Transverse colon (tissue), 4 donors: ENCODE measurements around the gene DOCK7. TPM values are rescaled to one million over a fixed set of nuclear protein-coding genes. Genes with fewer than 3 reads are reported as not detected.

Experiments used
- DNase-seq: peaks from one replicate; pipeline ENCODE4 v3.0.0-alpha.2; 2019
- H3K27ac ChIP-seq, 4 donors: fragments of 200-600 bp; sonication (generic); 2 replicates each; pipeline ENCODE4 v1.5.1; 2016 to 2018; ENCODE audit warnings: inconsistent platforms in 4 of 4
- H3K27me3 ChIP-seq: fragments of 200-600 bp; sonication (generic); 2 replicates; pipeline ENCODE4 v1.5.1; 2017; ENCODE audit warnings: inconsistent platforms
- H3K36me3 ChIP-seq, 4 donors: fragments of 200-600 bp; sonication (generic); 2 replicates each; pipeline ENCODE4 v1.5.1; 2017 to 2019; ENCODE audit warnings: inconsistent platforms in 4 of 4
- H3K4me1 ChIP-seq, 4 donors: fragments of 200-600 bp; sonication (generic); 2 replicates each; pipeline ENCODE4 v1.5.1; 2017 to 2020; ENCODE audit warnings: inconsistent platforms in 4 of 4
- H3K4me3 ChIP-seq, 4 donors: fragments of 200-600 bp; sonication (generic); 1 replicate in 1 of 4; 2 replicates in 3 of 4; pipeline versions ENCODE4 v1.5.1 to v1.6.1; 2017 to 2019; ENCODE audit warnings: inconsistent platforms in 4 of 4
- H3K9me3 ChIP-seq, 2 donors: fragments of 200-600 bp; sonication (generic); 2 replicates each; pipeline ENCODE4 v1.5.1; 2017 to 2019; ENCODE audit warnings: inconsistent platforms in 2 of 2
- EP300 ChIP-seq: sonication (generic); formaldehyde crosslinking; IDR thresholded peaks from one replicate; pipeline ENCODE4 v1.6.1; 2017; ENCODE audit warnings: antibody characterized with exemption, low read depth
- POLR2A ChIP-seq: fragments of 450-650 bp; IDR thresholded peaks from one replicate; pipeline ENCODE4 v1.6.1; 2016; ENCODE audit warnings: antibody characterized with exemption, mild to moderate bottlenecking, moderate library complexity
- POLR2AphosphoS5 ChIP-seq, 3 donors: sonication (generic); formaldehyde crosslinking; IDR thresholded peaks; one replicate each; pipeline ENCODE4 v1.6.1; 2016; ENCODE audit warnings: antibody characterized with exemption in 3 of 3
- WGBS, 2 donors: methylation state at CpG; one replicate each; pipeline ENCODE4 v1.1.5; 2018; ENCODE audit warnings: low coverage in 1 of 2; 5-methylcytosine and 5-hydroxymethylcytosine counted together
- in situ Hi-C, 4 donors: fragments of 200-750 bp; cut with MboI; loops; one replicate each; pipeline versions ENCODE4 v1.15.0 to v1.15.1; 2017; ENCODE audit warnings: low sequenced_read_pairs in 3 of 4, low pct_ligation_motif_present in 1 of 4, low pct_unique_long_range_greater_than_20kb in 1 of 4
- intact Hi-C: fragments of 100-400 bp; cut with DNase I; formaldehyde crosslinking; loops from one replicate; pipeline ENCODE4 v1.15.1; 2023; ENCODE audit warnings: low total_unique reads
- total RNA-seq, 4 donors: library from RNA; depleted of rRNA; stranded (reverse); fragments of >200 nt; gene quantifications; one replicate each; pipeline ENCODE4 v1.1.0, GENCODE V29; 2016
- TF ChIP-seq, protein P1 (sequence below), 5 experiments: fragments of 200-600 bp in 3 of 5; fragments of 450-650 bp in 2 of 5; sonication (generic) in 3 of 5; IDR thresholded peaks; 1 replicate in 2 of 5; 2 replicates in 3 of 5; pipeline ENCODE4 v1.5.1; 2016 to 2017; ENCODE audit warnings: antibody characterized with exemption in 5 of 5, inconsistent platforms in 3 of 5, mild to moderate bottlenecking in 2 of 5, moderate library complexity in 1 of 5

The DOCK7 gene
- total RNA-seq, 4 donors from 2014 or later = 33.7 to 138 (median 58.1) TPM

DNA sequence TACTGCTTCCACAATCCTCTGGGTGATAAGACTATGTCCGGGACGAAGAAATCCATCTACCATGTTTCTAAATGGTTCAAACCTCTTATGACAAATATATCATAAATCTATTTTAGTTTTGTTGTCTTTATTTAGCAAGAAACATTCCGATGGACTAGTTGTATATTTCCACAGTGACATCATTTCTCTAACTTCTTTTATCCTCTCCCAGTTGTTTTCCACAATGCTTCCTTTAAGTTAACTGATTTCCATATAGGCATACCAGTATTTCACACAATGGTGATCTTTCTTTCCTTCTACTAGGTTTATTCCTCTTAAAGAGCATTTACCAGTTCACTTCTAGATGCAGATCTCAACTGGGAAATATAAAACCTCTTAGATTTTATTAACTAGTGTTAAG, 206.5 kb downstream of the DOCK7 start:
- no peak overlapping the region for H3K27ac ChIP-seq
- intact Hi-C loops (no loop called here), in situ Hi-C loops (no loop called here)
- no peaks in the 10 kb centered on the region for H3K9me3 ChIP-seq
- 80 to 84% methylated on average over 3 of the region's 3 CpGs for WGBS, 2 donors
- no peaks in the 10 kb centered on the region for H3K4me1 ChIP-seq
- no peaks in the 10 kb centered on the region for H3K27me3 ChIP-seq
- H3K36me3 ChIP-seq = peaks cover 0 to 4% (median 0%) of the 10 kb centered on the region in 4 donors
- TF ChIP-seq POLR2AphosphoS5 (IDR thresholded peaks at IDR 0.05) (no peak), POLR2A (no peak), EP300 (no peak)
- TF ChIP-seq, protein P1, sequence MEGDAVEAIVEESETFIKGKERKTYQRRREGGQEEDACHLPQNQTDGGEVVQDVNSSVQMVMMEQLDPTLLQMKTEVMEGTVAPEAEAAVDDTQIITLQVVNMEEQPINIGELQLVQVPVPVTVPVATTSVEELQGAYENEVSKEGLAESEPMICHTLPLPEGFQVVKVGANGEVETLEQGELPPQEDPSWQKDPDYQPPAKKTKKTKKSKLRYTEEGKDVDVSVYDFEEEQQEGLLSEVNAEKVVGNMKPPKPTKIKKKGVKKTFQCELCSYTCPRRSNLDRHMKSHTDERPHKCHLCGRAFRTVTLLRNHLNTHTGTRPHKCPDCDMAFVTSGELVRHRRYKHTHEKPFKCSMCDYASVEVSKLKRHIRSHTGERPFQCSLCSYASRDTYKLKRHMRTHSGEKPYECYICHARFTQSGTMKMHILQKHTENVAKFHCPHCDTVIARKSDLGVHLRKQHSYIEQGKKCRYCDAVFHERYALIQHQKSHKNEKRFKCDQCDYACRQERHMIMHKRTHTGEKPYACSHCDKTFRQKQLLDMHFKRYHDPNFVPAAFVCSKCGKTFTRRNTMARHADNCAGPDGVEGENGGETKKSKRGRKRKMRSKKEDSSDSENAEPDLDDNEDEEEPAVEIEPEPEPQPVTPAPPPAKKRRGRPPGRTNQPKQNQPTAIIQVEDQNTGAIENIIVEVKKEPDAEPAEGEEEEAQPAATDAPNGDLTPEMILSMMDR (IDR thresholded peaks at IDR 0.05) = no peak
- no peak overlapping the region for H3K4me3 ChIP-seq
- DNase-seq = no peak

DNA sequence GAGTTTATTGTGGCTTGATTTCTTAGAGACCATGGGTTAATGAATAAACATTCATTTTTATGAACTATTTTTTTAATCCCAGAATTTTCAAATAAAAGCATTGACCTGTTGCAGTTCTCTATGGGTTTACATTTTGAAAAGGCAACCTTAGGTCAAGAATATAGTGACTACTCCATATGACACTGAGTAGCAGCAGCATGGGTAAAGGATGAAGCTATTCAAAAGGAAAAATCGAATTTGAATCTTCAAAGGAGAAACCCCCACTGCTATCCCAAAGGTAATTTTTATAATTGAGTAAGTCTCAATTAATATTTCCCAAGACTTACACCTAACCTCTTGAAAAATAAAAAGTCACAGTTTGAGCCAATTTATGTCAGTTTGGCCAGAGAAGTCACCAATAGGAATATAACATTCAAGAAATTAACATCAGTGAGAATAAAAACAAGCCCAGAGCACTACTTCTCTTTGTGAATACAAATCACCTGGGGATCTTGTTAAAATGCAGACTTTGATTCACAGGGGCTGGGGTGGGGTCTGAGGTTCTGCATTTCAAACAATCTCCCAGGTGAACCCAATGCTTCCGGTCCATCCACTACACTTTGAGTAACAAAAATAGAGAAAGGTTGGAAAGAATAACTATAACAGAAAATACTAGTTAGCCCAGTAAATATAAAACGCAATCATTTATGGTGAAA, 211.5 kb downstream of the DOCK7 start:
- no peak for TF ChIP-seq POLR2A
- TF ChIP-seq POLR2AphosphoS5 (IDR thresholded peaks at IDR 0.05) = no peak
- TF ChIP-seq EP300 = no peak
- TF ChIP-seq, protein P1 (IDR thresholded peaks at IDR 0.05) = no peak
- no peaks in the 10 kb centered on the region for H3K27me3 ChIP-seq
- H3K4me1 ChIP-seq = no peaks in the 10 kb centered on the region
- no peak for DNase-seq
- H3K9me3 ChIP-seq = no peaks in the 10 kb centered on the region
- H3K27ac ChIP-seq = no peak overlapping the region
- H3K4me3 ChIP-seq = no peak overlapping the region
- in situ Hi-C loops = no loop called here
- peaks cover 0 to 29% (median 14%) of the 10 kb centered on the region in 4 donors for H3K36me3 ChIP-seq
- intact Hi-C loops = no loop called here
- WGBS, 2 donors = 85 to 94% methylated on average over 3 of the region's 3 CpGs

DNA sequence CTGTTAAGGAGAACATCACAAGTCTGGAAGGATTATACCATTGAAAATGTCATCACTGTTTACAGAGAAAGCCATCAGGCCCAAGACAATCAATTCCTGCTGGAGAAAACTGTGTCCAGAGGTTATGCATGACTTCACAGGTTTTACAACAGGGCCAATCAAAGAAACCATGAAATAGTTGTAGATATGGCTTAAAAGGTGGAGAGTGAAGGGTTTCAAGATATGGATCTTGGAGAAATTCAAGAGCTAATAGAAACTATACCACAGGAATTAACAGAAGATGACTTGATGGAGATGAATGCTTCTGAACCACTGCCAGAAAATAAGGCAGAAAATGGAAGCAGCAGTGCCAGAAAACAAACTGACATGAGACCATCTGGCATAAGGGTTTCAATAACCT, 221.1 kb downstream of the DOCK7 start:
- intact Hi-C loops (no loop called here), in situ Hi-C loops (no loop called here)
- no peak for DNase-seq
- H3K4me3 ChIP-seq = no peak overlapping the region
- no peaks in the 10 kb centered on the region for H3K27me3 ChIP-seq
- H3K9me3 ChIP-seq = peaks cover 0 to 3% of the 10 kb centered on the region in 2 donors
- peaks cover 0 to 44% (median 17%) of the 10 kb centered on the region in 4 donors for H3K36me3 ChIP-seq
- peak overlapping the region in 1 of 4 donors; percentile 4 for H3K27ac ChIP-seq
- TF ChIP-seq EP300 (no peak), POLR2A (no peak), POLR2AphosphoS5 (IDR thresholded peaks at IDR 0.05) (no peak)
- TF ChIP-seq, protein P1 (IDR thresholded peaks at IDR 0.05) = no peak
- H3K4me1 ChIP-seq = peaks cover 0 to 11% (median 4%) of the 10 kb centered on the region in 4 donors

DNA sequence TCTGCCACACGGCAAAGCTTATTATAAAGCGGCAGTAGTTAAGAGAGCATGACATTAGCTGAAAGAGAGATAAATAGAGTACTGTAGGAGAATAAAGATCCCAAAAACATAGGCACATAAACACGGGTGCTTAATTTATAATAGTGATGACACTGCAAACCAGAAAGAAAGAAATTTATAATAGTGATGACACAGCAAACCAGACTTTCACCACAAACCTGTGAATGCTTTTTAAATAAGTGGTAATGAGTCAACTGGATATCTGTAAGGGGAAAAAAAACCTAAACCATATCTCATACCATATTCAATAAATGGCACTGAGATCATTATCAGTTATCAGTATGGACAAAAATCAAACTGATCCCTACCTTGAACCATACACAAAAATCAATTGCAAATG, 225.8 kb downstream of the DOCK7 start:
- in situ Hi-C loops = no loop called here
- 92 to 95% methylated on average over 3 of the region's 3 CpGs for WGBS, 2 donors
- Histone ChIP-seq H3K27ac (no peak overlapping the region), H3K4me1 (peaks cover 0 to 10% (median 4%) of the 10 kb centered on the region in 4 donors), H3K9me3 (no peaks in the 10 kb centered on the region), H3K36me3 (peaks cover 0 to 22% (median 9%) of the 10 kb centered on the region in 4 donors), H3K27me3 (no peaks in the 10 kb centered on the region), H3K4me3 (no peak overlapping the region)
- TF ChIP-seq, protein P1 (IDR thresholded peaks at IDR 0.05) = no peak
- no peak for TF ChIP-seq POLR2AphosphoS5 (IDR thresholded peaks at IDR 0.05)
- no peak for TF ChIP-seq EP300
- TF ChIP-seq POLR2A = no peak
- no peak for DNase-seq
- intact Hi-C loops = no loop called here
